Subcutaneous abdominal adipose tissue (tissue), 5 donors: ENCODE data around the gene EFNA3.

ENCODE experiments used
- H3K27ac ChIP-seq: one replicate; pipeline ENCODE4 v1.7.0; 2013; ENCODE audit warnings: low read depth, mild to moderate bottlenecking, inconsistent platforms, low read length, moderate library complexity
- H3K27me3 ChIP-seq, 5 donors: one replicate each; pipeline ENCODE4 v1.7.0; 2013; ENCODE audit warnings: low read length in 5 of 5, inconsistent platforms in 1 of 5; ENCODE audit not compliant: control insufficient read depth in 5 of 5, insufficient read depth in 4 of 5
- H3K36me3 ChIP-seq, 5 donors: one replicate each; pipeline ENCODE4 v1.7.0; 2013; ENCODE audit warnings: low read length in 5 of 5; ENCODE audit not compliant: control insufficient read depth in 5 of 5, insufficient read depth in 5 of 5
- H3K4me1 ChIP-seq, 5 donors: one replicate each; pipeline ENCODE4 v1.7.0; 2013; ENCODE audit warnings: low read length in 5 of 5, mild to moderate bottlenecking in 3 of 5, moderate library complexity in 1 of 5; ENCODE audit not compliant: control insufficient read depth in 5 of 5, insufficient read depth in 5 of 5
- H3K4me3 ChIP-seq, 5 donors: one replicate each; pipeline ENCODE4 v1.7.0; 2013; ENCODE audit warnings: low read length in 5 of 5, low read depth in 1 of 5
- H3K9ac ChIP-seq, 5 donors: one replicate each; pipeline ENCODE4 v1.7.0; 2013; ENCODE audit warnings: low read length in 5 of 5, mild to moderate bottlenecking in 4 of 5, moderate library complexity in 3 of 5
- H3K9me3 ChIP-seq, 5 donors: one replicate each; pipeline ENCODE4 v1.7.0; 2013; ENCODE audit warnings: low read length in 5 of 5; ENCODE audit not compliant: control insufficient read depth in 5 of 5
- donor health status: healthy.
- donor health status: healthy.
- donor health status: healthy.
- donor health status: healthy.
- donor health status: healthy.

The EFNA3 gene, protein sequence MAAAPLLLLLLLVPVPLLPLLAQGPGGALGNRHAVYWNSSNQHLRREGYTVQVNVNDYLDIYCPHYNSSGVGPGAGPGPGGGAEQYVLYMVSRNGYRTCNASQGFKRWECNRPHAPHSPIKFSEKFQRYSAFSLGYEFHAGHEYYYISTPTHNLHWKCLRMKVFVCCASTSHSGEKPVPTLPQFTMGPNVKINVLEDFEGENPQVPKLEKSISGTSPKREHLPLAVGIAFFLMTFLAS

DNA sequence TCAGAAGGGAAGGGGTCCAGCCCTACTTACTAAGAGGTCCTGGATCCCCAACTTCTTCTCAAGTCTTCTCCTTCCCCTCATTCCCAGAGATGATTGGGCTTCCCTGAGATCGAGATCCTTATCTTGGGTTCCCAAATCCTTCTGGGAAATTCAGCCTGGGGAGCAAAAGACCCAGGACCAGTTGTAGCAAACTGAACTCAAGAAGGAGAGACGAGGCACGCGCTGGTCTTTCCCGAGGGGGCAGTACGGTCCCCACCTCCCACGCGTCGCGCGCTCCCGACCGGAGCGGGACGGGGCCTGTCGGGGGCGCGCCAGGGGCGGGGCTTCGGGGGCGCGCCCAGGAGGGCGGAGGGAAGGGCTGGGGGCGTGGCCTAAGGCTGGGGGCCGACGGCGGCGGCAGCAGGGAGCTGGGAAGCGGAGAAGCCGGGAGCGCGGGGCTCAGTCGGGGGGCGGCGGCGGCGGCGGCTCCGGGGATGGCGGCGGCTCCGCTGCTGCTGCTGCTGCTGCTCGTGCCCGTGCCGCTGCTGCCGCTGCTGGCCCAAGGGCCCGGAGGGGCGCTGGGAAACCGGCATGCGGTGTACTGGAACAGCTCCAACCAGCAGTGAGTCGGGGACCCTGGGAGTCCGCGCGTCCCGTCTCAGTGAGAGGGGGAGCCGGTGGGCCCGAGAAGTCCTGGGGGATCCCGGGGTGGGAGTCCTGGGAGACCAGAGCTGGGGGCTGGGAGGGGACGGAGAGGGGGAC lies at the start of gene EFNA3:
TSS of gene EFNA3 (plus strand) at position 369 of the 741 bp plus-strand sequence. CDS start at position 474, 105 bp downstream.
- Histone ChIP-seq H3K9ac (peak within 1 kb of the TSS in 3 of 5 donors; percentile 15 to 37 (median 31)), H3K27me3 (peaks cover 39 to 45% (median 43%) of the 10 kb centered on the region in 5 donors), H3K4me1 (peaks cover 0 to 51% (median 43%) of the 10 kb centered on the region in 5 donors), H3K36me3 (no peaks in the 10 kb centered on the region), H3K9me3 (no peaks in the 10 kb centered on the region), H3K27ac (no peak within 1 kb of the TSS), H3K4me3 (peak within 1 kb of the TSS; percentile 25 to 56 (median 40))

DNA sequence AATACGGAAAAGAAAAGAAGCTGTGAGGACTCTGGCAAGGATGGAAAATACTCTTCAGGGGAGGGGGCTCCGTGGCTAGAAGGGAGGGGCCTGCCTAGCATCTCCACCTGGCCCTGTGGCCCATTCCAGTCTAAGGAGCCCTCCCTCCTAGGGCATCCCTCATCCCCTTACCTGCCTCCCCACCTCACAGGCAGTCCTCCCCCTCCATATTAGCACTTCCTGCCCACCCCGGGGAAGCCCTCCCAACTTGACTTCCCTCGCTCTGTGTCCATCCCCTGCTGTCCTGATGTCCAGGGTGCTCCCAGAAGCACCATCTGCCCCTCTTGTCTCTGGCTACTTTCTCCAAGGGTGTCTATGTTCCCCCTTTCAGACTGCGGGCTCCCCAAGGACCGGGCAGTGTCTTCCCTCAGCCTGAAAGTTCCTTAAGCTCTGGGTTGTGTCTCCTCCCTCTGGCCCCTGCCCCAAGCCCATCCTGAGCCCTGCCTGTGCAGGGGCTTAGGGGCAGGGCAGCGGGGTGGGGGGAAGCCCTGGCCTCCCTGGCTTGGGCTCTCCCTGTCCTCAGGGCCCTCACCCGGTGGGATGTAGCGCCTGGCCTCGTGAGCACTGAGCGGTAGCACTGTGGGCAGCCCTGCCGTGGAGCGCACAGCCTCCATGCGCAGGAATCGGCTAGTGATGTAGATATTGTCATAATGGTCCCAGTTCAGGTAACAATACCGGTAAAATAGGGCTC lies 49.0 kb upstream of the EFNA3 start:
- Histone ChIP-seq H3K36me3 (no peaks in the 10 kb centered on the region), H3K9me3 (no peaks in the 10 kb centered on the region), H3K9ac (no peak overlapping the region), H3K4me3 (no peak overlapping the region), H3K27me3 (no peaks in the 10 kb centered on the region), H3K27ac (no peak overlapping the region), H3K4me1 (no peaks in the 10 kb centered on the region)

GRCh38 chr1:155030243-155030795 lies 48.3 kb upstream of the EFNA3 start:
- Histone ChIP-seq H3K27ac (no peak overlapping the region), H3K4me1 (no peaks in the 10 kb centered on the region), H3K27me3 (no peaks in the 10 kb centered on the region), H3K4me3 (no peak overlapping the region), H3K36me3 (no peaks in the 10 kb centered on the region), H3K9me3 (no peaks in the 10 kb centered on the region), H3K9ac (no peak overlapping the region)

- Histone ChIP-seq H3K4me1 (peaks cover 0 to under 1% (median 0%) of the 10 kb centered on the region in 5 donors), H3K27ac (no peak overlapping the region), H3K9ac (no peak overlapping the region), H3K36me3 (no peaks in the 10 kb centered on the region), H3K27me3 (no peaks in the 10 kb centered on the region), H3K4me3 (no peak overlapping the region), H3K9me3 (no peaks in the 10 kb centered on the region)
Measured at GRCh38 chr1:155030899-155031298, 47.7 kb upstream of the EFNA3 start.

DNA sequence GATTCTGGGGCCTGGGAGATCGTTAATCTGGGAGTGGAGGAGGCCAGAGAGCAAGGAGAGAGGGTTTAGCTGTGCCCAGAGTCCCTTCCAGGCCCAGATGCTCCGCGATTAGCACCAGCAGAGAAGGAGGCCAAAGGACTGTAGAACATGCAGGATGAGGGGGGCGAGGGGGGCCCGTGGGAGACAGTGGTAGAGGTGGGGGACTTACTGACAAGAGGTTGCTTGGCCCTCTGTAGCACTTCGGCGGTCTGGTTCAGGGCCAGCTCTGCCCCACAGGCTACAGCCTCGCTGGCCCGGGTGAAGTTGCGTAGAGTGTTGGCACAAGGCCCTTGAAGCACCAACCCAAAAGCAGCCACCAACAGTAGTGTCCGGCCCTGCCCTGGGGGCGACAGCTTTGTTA lies 45.8 kb upstream of the EFNA3 start:
- Histone ChIP-seq H3K4me3 (no peak overlapping the region), H3K27me3 (no peaks in the 10 kb centered on the region), H3K27ac (no peak overlapping the region), H3K9ac (no peak overlapping the region), H3K36me3 (no peaks in the 10 kb centered on the region), H3K9me3 (no peaks in the 10 kb centered on the region), H3K4me1 (peaks cover 0 to 14% (median 11%) of the 10 kb centered on the region in 5 donors)

DNA sequence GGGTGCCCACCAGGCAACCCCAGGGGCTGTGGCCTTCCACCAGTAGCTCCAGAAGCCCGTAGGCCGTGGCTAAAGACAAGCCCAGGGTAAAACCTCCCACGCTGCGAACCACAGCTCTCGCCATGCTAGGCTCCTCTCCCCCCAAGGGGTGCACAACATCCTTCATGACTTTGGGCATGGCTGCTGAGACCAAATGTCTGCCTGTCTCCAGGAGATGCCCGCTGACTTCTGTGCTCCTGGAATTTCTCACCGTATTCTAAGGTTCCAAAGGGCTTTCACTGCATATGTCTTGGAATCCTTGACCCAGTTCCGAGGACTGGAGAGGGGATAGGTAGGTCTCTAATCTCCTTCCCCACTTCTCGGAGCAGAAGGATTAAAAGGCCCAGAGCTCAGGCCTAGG lies 45.1 kb upstream of the EFNA3 start, which contains the start of the genes DCST1 and DCST2:
TSS of gene DCST1 (plus strand) at position 301 of the 400 bp plus-strand sequence. CDS start 213 bp downstream, outside the sequence.
TSS of gene DCST2 (minus strand) at position 258 of the 400 bp plus-strand sequence. CDS start at position 178, 80 bp downstream.
- no peaks in the 10 kb centered on the region for H3K9me3 ChIP-seq
- H3K9ac ChIP-seq = no peak within 1 kb of the TSS
- H3K4me1 ChIP-seq = peaks cover 0 to 17% (median 11%) of the 10 kb centered on the region in 5 donors
- no peak within 1 kb of the TSS for H3K4me3 ChIP-seq
- no peaks in the 10 kb centered on the region for H3K27me3 ChIP-seq
- no peak within 1 kb of the TSS for H3K27ac ChIP-seq
- no peaks in the 10 kb centered on the region for H3K36me3 ChIP-seq

GRCh38 chr1:155034318-155035208 lies 44.1 kb upstream of the EFNA3 start:
- H3K9me3 ChIP-seq = no peaks in the 10 kb centered on the region
- H3K4me3 ChIP-seq = no peak overlapping the region
- no peaks in the 10 kb centered on the region for H3K27me3 ChIP-seq
- no peak overlapping the region for H3K9ac ChIP-seq
- H3K27ac ChIP-seq = no peak overlapping the region
- no peaks in the 10 kb centered on the region for H3K36me3 ChIP-seq
- H3K4me1 ChIP-seq = peaks cover 0 to 23% (median 18%) of the 10 kb centered on the region in 5 donors

DNA sequence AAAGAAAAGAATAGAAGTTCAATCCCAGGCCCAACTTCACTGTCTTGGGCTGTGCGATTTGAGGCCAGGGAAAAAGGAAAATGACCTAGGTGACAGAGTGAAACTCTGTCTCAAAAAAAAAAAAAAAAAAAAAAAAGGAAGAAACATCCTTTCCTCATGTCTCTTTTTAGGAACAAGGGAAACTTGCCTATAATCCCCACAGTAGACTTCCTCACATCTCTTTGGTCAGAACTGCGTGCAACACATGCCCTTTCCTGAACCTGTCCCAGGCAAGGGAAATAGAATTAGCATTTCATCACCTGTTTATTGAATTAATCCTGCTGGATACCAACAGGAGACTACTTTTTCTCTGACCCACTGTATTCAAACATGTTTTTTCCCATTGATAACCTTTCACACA lies 42.7 kb upstream of the EFNA3 start:
- H3K4me1 ChIP-seq = peaks cover 0 to 23% (median 18%) of the 10 kb centered on the region in 5 donors
- no peaks in the 10 kb centered on the region for H3K9me3 ChIP-seq
- H3K4me3 ChIP-seq = no peak overlapping the region
- H3K27me3 ChIP-seq = no peaks in the 10 kb centered on the region
- no peaks in the 10 kb centered on the region for H3K36me3 ChIP-seq
- H3K27ac ChIP-seq = no peak overlapping the region
- no peak overlapping the region for H3K9ac ChIP-seq

DNA sequence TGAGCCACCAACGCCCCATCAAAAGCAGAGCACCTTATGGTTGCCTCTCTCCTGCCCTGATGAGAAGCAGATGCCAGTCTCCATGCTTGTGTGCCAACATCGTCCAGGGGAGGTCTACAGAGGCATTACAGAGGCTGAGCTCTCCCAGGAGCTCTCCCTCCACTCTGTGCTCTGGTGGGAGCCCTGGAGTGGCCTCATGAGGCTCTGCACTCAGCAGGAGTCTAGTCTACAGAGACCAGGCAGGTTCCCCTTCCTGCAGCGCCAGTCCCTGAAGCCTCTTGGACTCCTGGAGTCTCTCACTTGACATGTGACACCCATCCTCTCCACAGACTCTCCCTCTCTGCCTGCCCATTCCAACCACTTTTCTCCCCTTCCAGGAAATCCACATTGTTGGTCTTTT lies 41.6 kb upstream of the EFNA3 start:
- Histone ChIP-seq H3K4me1 (peaks cover 0 to 23% (median 18%) of the 10 kb centered on the region in 5 donors), H3K27me3 (no peaks in the 10 kb centered on the region), H3K9me3 (no peaks in the 10 kb centered on the region), H3K4me3 (no peak overlapping the region), H3K27ac (no peak overlapping the region), H3K9ac (no peak overlapping the region), H3K36me3 (no peaks in the 10 kb centered on the region)
